HCT116 (cell line): Measurements from ENCODE around the gene ELK4. TPM values are rescaled to one million over a fixed set of nuclear protein-coding genes. Genes with fewer than 3 reads are reported as not detected.

Source experiments
- ATAC-seq: fragments of 200-7000 bp; cut with Tn5 transposase; 2 replicates; pipeline ENCODE4 v1.9.1; 2020; ENCODE audit warnings: mild to moderate bottlenecking, moderate library complexity
- BruUV-seq: library from RNA; stranded (reverse); fragments of 400-500 nt; replicated peaks from 2 replicates; lab custom pipeline; 2021; lab: Mats Ljungman, UMichigan
- CTCF ChIA-PET: fragments of 300-600 bp; sonication (Branson Sonifier 250); formaldehyde crosslinking; loops from one replicate; lab custom pipeline; 2021; ENCODE audit warnings: antibody characterized with exemption; lab: Charles Lee
- POLR2A ChIA-PET: fragments of 300-600, 350-600 bp; sonication (Branson Sonifier 250); formaldehyde crosslinking; loops from one replicate; lab custom pipeline; 2021; ENCODE audit warnings: antibody characterized with exemption; lab: Charles Lee
- RAD21 ChIA-PET, 2 experiments: fragments of 300-600 bp; sonication (Branson Sonifier 250); formaldehyde crosslinking; loops; one replicate each; lab custom pipeline; 2023; ENCODE audit warnings: low total read pairs in 2 of 2; ENCODE audit not compliant: uncharacterized antibody in 2 of 2, unreplicated experiment in 2 of 2, low non-redundant PET in 1 of 2; lab: Charles Lee
- DNase-seq: peaks from one replicate; pipeline ENCODE4 v3.0.0-alpha.2; 2010; ENCODE audit warnings: low read depth, low spot score
- H2AFZ ChIP-seq: fragments of 200-600 bp; shearing (Covaris generic), sonication (generic); 2 replicates; pipeline ENCODE4 v1.6.1; 2017; ENCODE audit warnings: low read depth, mixed run types, mixed read lengths, antibody characterized with exemption, low read length; ENCODE audit not compliant: poor library complexity, severe bottlenecking
- H3K27ac ChIP-seq: 2 replicates; pipeline ENCODE4 v1.5.1; 2012; ENCODE audit warnings: low read depth, low read length
- H3K27me3 ChIP-seq: fragments of 200-600 bp; sonication (generic); 2 replicates; pipeline ENCODE4 v1.6.1; 2016; ENCODE audit warnings: mixed run types, low read length, mixed read lengths; ENCODE audit not compliant: insufficient read depth
- H3K36me3 ChIP-seq, 2 experiments: fragments of 200-500 bp in 1 of 2; fragments of 200-600 bp in 1 of 2; sonication (Bioruptor generic) in 1 of 2; sonication (generic) in 1 of 2; 2 replicates each; pipeline versions ENCODE4 v1.5.1 to v1.6.1; 2014 to 2016; ENCODE audit warnings: low read length in 2 of 2, inconsistent platforms in 1 of 2, mixed read lengths in 1 of 2, mixed run types in 1 of 2; ENCODE audit not compliant: insufficient read depth in 2 of 2, control insufficient read depth in 1 of 2
- H3K4me1 ChIP-seq, 2 experiments: fragments of 200-600 bp in 1 of 2; sonication (generic) in 1 of 2; 2 replicates each; pipeline versions ENCODE4 v1.5.1 to v1.6.1; 2012 to 2017; ENCODE audit warnings: low read length in 2 of 2, inconsistent platforms in 1 of 2, mild to moderate bottlenecking in 1 of 2, mixed read lengths in 1 of 2, mixed run types in 1 of 2, moderate library complexity in 1 of 2; ENCODE audit not compliant: insufficient read depth in 2 of 2, control insufficient read depth in 1 of 2
- H3K4me2 ChIP-seq: fragments of 200-600 bp; sonication (generic); 2 replicates; pipeline ENCODE4 v1.6.1; 2017; ENCODE audit warnings: mixed run types, low read length, mixed read lengths
- H3K4me3 ChIP-seq, 2 experiments: fragments of 200-600 bp in 1 of 2; sonication (generic) in 1 of 2; replicated peaks in 1 of 2; 2 replicates each; pipeline ENCODE4 v1.5.1; 2011 to 2016; ENCODE audit warnings: low read length in 2 of 2, control low read depth in 1 of 2, low read depth in 1 of 2, mild to moderate bottlenecking in 1 of 2, mixed read lengths in 1 of 2, mixed run types in 1 of 2
- H3K79me2 ChIP-seq: fragments of 200-600 bp; sonication (generic); 2 replicates; pipeline ENCODE4 v1.6.1; 2017; ENCODE audit warnings: mild to moderate bottlenecking, mixed run types, low read length, moderate library complexity, mixed read lengths; ENCODE audit not compliant: insufficient read depth
- H3K9ac ChIP-seq: fragments of 200-600 bp; sonication (generic); 2 replicates; pipeline ENCODE4 v1.6.1; 2016; ENCODE audit warnings: low read length, mixed read lengths
- H3K9me2 ChIP-seq: fragments of 200-600 bp; sonication (generic), shearing (Covaris generic); 2 replicates; pipeline ENCODE4 v1.6.1; 2017; ENCODE audit warnings: mixed run types, mild to moderate bottlenecking, moderate library complexity; ENCODE audit not compliant: insufficient read depth
- H3K9me3 ChIP-seq, 2 experiments: fragments of 200-500 bp in 1 of 2; fragments of 200-600 bp in 1 of 2; sonication (Bioruptor generic) in 1 of 2; sonication (generic) in 1 of 2; 2 replicates each; pipeline ENCODE4 v1.6.1; 2014 to 2017; ENCODE audit warnings: low read length in 2 of 2, mixed read lengths in 2 of 2, inconsistent platforms in 1 of 2, low read depth in 1 of 2, mild to moderate bottlenecking in 1 of 2, mixed run types in 1 of 2, moderate library complexity in 1 of 2; ENCODE audit not compliant: control insufficient read depth in 1 of 2, insufficient read depth in 1 of 2
- H4K20me1 ChIP-seq: fragments of 200-600 bp; sonication (generic), shearing (Covaris generic); 2 replicates; pipeline ENCODE4 v1.6.1; 2017; ENCODE audit warnings: mixed run types, mild to moderate bottlenecking, moderate library complexity; ENCODE audit not compliant: insufficient read depth
- CBX3 ChIP-seq: IDR thresholded peaks from 2 replicates; pipeline ENCODE4 v1.6.1; 2012; ENCODE audit warnings: low read depth
- ELF1 ChIP-seq: IDR thresholded peaks from 2 replicates; pipeline ENCODE4 v1.6.1; 2012; ENCODE audit warnings: low read depth, borderline replicate concordance
- EZH2 ChIP-seq: fragments of 200-600 bp; sonication (generic); IDR thresholded peaks from 2 replicates; pipeline ENCODE4 v1.6.1; 2017; ENCODE audit warnings: antibody characterized with exemption, mixed run types
- MAX ChIP-seq: IDR thresholded peaks from 2 replicates; pipeline ENCODE4 v1.6.1; 2012
- POLR2A ChIP-seq: IDR thresholded peaks from 2 replicates; pipeline ENCODE4 v1.7.0; 2011; ENCODE audit warnings: borderline replicate concordance; ENCODE audit not compliant: insufficient read depth, insufficient read length; ENCODE audit errors: extremely low read depth
- REST ChIP-seq: IDR thresholded peaks from 2 replicates; pipeline ENCODE4 v1.6.1; 2012; ENCODE audit warnings: low read depth
- SIN3A ChIP-seq: IDR thresholded peaks from 2 replicates; pipeline ENCODE4 v1.6.1; 2012; ENCODE audit warnings: low read depth
- SP1 ChIP-seq: IDR thresholded peaks from 2 replicates; pipeline ENCODE4 v1.6.1; 2012; ENCODE audit warnings: low read depth
- SRF ChIP-seq: IDR thresholded peaks from 2 replicates; pipeline ENCODE4 v1.6.1; 2012; ENCODE audit warnings: low read depth
- TCF7L2 ChIP-seq: IDR thresholded peaks from 2 replicates; pipeline ENCODE4 v1.7.0; 2011; ENCODE audit warnings: borderline replicate concordance, inconsistent platforms; ENCODE audit not compliant: insufficient read depth, insufficient read length; ENCODE audit errors: extremely low read depth
- YY1 ChIP-seq: IDR thresholded peaks from 2 replicates; pipeline ENCODE4 v1.6.1; 2011; ENCODE audit warnings: low read length, low read depth, moderate library complexity, mild to moderate bottlenecking; ENCODE audit not compliant: insufficient replicate concordance; ENCODE audit errors: extremely low read depth
- ZBTB33 ChIP-seq: IDR thresholded peaks from 2 replicates; pipeline ENCODE4 v1.6.1; 2011; ENCODE audit warnings: mild to moderate bottlenecking, low read length, moderate library complexity; ENCODE audit not compliant: insufficient replicate concordance; ENCODE audit errors: extremely low read depth
- ZFX ChIP-seq: fragments of 450-650 bp; IDR thresholded peaks from 2 replicates; pipeline ENCODE4 v1.6.1; 2017
- intact Hi-C: fragments of 100-400 bp; cut with micrococcal nuclease; formaldehyde crosslinking; loops from 2 replicates; pipeline ENCODE4 v1.10.0; 2022
- total RNA-seq: library from RNA; stranded (reverse); gene quantifications from one replicate; pipeline ENCODE4 v1.2.1, GENCODE V29; 2021; ENCODE audit not compliant: unreplicated experiment

The ELK4 gene
- total RNA-seq, 1 experiment from 2014 or later: 46.2 TPM

- Histone ChIP-seq H3K4me2 (peak overlapping the region; percentile 96), H3K27me3 (no peaks in the 10 kb centered on the region), H2AFZ (no peak overlapping the region), H3K9me3 (no peaks in the 10 kb centered on the region), H3K79me2 (peaks cover 13% of the 10 kb centered on the region; the same call in 1 of the 2 replicates), H3K9me2 (no peaks in the 10 kb centered on the region), H4K20me1 (no peaks in the 10 kb centered on the region), H3K4me3 (peak overlapping the region; percentile 64 to 78), H3K4me1 (peaks cover 16 to 28% of the 10 kb centered on the region in 2 experiments), H3K27ac (peak overlapping the region; percentile 86; the same call in 1 of the 2 replicates), H3K36me3 (no peaks in the 10 kb centered on the region), H3K9ac (peak overlapping the region; percentile 72)
- intact Hi-C loops: no loop called here
- DNase-seq (no peak), ATAC-seq (no peak)
- ChIA-PET CTCF (interaction anchor here (1.0 to 2.4 kb wide), 4 partner anchors 9 to 33 kb away, joined by 4 to 12 read pairs (median 6); no protein-coding TSS in a partner anchor), POLR2A (no interaction called here), RAD21 (interaction anchor here in 1 of 2 experiments (0.5 kb wide), 1 partner anchor 24 kb away, joined by 3 read pairs; no protein-coding TSS in a partner anchor)
- BruUV-seq: no TSS peak
- no peak for TF ChIP-seq CBX3
- no peak for TF ChIP-seq ELF1
- TF ChIP-seq TCF7L2: no peak
- TF ChIP-seq ZBTB33: no peak
- TF ChIP-seq EZH2: no peak
- TF ChIP-seq REST: no peak
- TF ChIP-seq YY1: no peak
- no peak for TF ChIP-seq MAX
- no peak for TF ChIP-seq SP1
- TF ChIP-seq POLR2A: no peak
- no peak for TF ChIP-seq SRF
- TF ChIP-seq SIN3A: no peak
- no peak for TF ChIP-seq ZFX
Measured at GRCh38 chr1:205678286-205679111, 46.7 kb upstream of the ELK4 start.
